ENCODE data around the gene ANKS4B.
"Not testable (repeated sequence)": the region's sequence is repeated elsewhere in the genome, so short reads cannot be mapped to it uniquely, and the experiment has no call there.

The ANKS4B gene

DNA sequence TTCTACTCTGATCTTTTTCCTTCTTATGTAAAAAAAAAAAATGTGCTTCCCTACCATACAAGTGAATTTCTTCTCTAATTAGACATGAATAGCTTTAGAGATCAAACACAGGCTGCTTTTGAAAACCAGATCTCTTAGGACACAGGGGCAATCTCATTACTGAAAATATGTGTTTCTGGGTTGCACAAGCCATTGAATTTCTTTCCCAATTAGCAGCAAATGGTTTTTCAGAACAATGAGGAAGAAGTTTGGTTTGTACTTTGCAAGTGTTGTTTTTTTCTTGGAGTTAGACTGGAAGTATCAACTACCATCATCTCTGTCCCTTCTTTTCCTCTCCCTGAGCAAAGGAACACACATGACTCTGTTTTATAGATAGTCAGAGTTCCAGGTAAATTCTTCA, 5.6 kb upstream of the ANKS4B start:
- TF ChIP-seq TAF1 (IDR thresholded peaks at IDR 0.05; ENCODE audit: low read depth, low read length): no peak
- no peak for TF ChIP-seq POU2F2 (IDR thresholded peaks at IDR 0.05; ENCODE audit: low read depth, low read length)
- no peak for TF ChIP-seq SPI1 (IDR thresholded peaks at IDR 0.05; ENCODE audit: low read depth, low read length)
- TF ChIP-seq PAX5 (IDR thresholded peaks at IDR 0.05; ENCODE audit: insufficient read depth, low read length, severe bottlenecking): no peak
- no peak for TF ChIP-seq POLR2AphosphoS5 (IDR thresholded peaks at IDR 0.05; ENCODE audit: low read depth, low read length)
- no peak for TF ChIP-seq POLR2A (IDR thresholded peaks at IDR 0.05; ENCODE audit: low read depth, low read length)
- FAIRE-seq (no peak), DNase-seq (ENCODE audit: insufficient read length, low spot score) (no peak)

DNA sequence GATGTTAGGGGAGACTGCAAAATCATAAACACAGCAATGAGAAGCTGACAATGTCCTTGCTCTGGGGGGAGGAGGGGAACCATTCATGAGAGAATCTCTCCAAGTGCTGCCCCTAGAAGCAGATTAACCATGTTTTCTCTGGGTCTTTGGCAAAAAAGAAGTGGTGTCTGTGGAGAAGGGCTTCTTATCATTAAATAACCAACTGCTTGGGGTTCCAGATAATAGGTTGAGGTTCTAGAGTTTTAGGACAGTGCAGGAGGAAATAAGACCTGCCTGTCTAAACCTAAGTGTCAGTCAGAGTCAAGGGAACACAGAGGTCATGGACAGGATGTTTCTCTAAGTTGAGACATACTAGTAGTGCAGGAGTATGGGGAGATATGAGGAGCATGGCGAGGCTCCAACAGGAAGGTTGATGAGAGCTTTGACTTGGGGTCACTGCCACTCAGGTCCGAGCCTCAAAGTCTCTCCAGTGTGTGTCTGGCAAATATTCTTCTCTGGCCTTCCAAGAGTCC, 5.1 kb upstream of the ANKS4B start:
- no peak for DNase-seq (ENCODE audit: insufficient read length, low spot score)
- TF ChIP-seq SPI1 (IDR thresholded peaks at IDR 0.05; ENCODE audit: low read depth, low read length) (no peak), TAF1 (IDR thresholded peaks at IDR 0.05; ENCODE audit: low read depth, low read length) (no peak), POLR2AphosphoS5 (IDR thresholded peaks at IDR 0.05; ENCODE audit: low read depth, low read length) (no peak), PAX5 (IDR thresholded peaks at IDR 0.05; ENCODE audit: insufficient read depth, low read length, severe bottlenecking) (no peak), POU2F2 (IDR thresholded peaks at IDR 0.05; ENCODE audit: low read depth, low read length) (no peak), POLR2A (IDR thresholded peaks at IDR 0.05; ENCODE audit: low read depth, low read length) (no peak)
- FAIRE-seq: no peak

DNA sequence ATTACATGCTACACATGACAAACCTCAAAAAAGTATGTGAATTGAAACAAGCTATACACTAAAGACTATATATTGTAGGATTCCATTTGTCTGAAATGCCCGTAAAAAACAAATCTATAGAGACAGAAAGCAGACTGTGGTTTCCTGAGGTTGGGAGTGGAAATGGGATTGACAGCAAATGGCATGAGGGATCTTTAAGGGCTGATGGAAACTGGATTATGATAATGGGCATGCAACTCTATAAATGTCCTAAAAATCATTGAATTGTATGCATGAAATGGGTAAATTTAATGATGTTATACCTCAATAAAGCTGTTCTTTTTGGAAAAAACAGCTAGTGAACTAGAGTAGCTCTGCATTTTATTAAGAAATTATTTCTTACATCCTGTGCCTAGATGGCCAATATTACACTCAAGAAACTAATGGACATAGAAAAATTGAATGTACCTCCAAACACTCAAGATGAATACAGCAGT, 416 bp upstream of the ANKS4B start:
- FAIRE-seq: no peak
- no peak for DNase-seq (ENCODE audit: insufficient read length, low spot score)
- TF ChIP-seq TAF1 (IDR thresholded peaks at IDR 0.05; ENCODE audit: low read depth, low read length) (no peak), POLR2A (IDR thresholded peaks at IDR 0.05; ENCODE audit: low read depth, low read length) (no peak), POU2F2 (IDR thresholded peaks at IDR 0.05; ENCODE audit: low read depth, low read length) (no peak), POLR2AphosphoS5 (IDR thresholded peaks at IDR 0.05; ENCODE audit: low read depth, low read length) (no peak), PAX5 (IDR thresholded peaks at IDR 0.05; ENCODE audit: insufficient read depth, low read length, severe bottlenecking) (no peak), SPI1 (IDR thresholded peaks at IDR 0.05; ENCODE audit: low read depth, low read length) (no peak)

DNA sequence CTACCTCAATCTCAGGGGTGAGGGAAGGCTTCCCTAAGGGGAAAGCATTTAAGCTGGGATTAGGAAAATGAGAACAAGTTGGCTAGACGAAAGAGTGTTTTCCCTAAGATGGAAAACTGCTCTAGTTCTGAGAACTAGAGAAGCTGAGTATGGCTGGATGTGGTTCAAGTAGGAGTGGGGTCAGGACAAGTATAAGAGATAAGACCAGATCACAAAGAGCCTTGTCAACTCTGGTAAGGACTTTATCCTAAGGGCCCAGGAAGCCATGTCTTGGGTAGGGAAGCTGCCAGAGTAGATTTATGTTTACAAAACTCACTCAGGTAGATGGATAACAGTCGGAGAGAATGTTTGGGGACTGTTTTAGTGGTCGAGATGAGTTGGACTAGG, 1.7 kb downstream of the ANKS4B start:
- DNase-seq (ENCODE audit: insufficient read length, low spot score) (no peak), FAIRE-seq (no peak)
- no peak for TF ChIP-seq TAF1 (IDR thresholded peaks at IDR 0.05; ENCODE audit: low read depth, low read length)
- TF ChIP-seq PAX5 (IDR thresholded peaks at IDR 0.05; ENCODE audit: insufficient read depth, low read length, severe bottlenecking): no peak
- TF ChIP-seq POU2F2 (IDR thresholded peaks at IDR 0.05; ENCODE audit: low read depth, low read length): no peak
- no peak for TF ChIP-seq SPI1 (IDR thresholded peaks at IDR 0.05; ENCODE audit: low read depth, low read length)
- TF ChIP-seq POLR2A (IDR thresholded peaks at IDR 0.05; ENCODE audit: low read depth, low read length): no peak
- TF ChIP-seq POLR2AphosphoS5 (IDR thresholded peaks at IDR 0.05; ENCODE audit: low read depth, low read length): no peak

DNA sequence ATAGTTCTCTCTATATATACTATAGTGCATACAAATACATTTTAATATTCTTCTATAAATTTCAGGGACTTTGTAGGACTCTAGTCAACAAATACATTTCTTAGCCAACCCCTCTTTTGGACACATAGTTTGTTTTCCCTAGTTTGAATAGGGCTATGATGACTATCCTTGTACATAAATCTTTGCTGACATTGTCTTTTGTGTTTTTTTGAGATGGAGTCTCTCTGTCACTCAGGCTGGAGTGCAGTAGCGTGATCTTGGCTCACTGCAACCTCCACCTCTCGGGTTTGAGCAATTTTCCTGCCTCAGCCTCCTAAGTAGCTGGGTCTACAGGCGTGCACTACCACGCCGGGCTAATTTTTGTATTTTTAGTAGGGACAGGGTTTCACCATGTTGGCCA, 3.3 kb downstream of the ANKS4B start:
- FAIRE-seq: no peak
- no peak for TF ChIP-seq POLR2AphosphoS5 (IDR thresholded peaks at IDR 0.05; ENCODE audit: low read depth, low read length)
- no peak for TF ChIP-seq POU2F2 (IDR thresholded peaks at IDR 0.05; ENCODE audit: low read depth, low read length)
- TF ChIP-seq SPI1 (IDR thresholded peaks at IDR 0.05; ENCODE audit: low read depth, low read length): no peak
- TF ChIP-seq POLR2A (IDR thresholded peaks at IDR 0.05; ENCODE audit: low read depth, low read length): no peak

DNA sequence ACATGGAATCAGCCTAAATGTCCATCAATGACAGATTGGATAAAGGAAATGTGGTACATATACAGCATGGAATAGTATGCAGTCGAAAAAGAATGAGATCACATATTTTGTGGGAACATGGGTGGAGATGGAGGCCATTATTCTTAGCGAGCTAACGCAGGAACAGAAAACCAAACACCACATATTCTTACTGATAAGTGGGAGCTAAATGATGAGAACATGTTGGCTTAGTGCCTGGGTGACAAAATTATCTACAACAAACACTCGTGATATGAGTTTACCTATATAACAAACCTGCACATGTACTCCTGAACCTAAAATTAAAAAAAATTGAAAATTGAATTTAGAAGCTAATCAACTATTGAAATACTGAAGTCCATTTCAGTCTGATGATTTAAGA, 6.1 kb downstream of the ANKS4B start:
- TF ChIP-seq PAX5 (IDR thresholded peaks at IDR 0.05; ENCODE audit: insufficient read depth, low read length, severe bottlenecking): no peak
- TF ChIP-seq POU2F2 (IDR thresholded peaks at IDR 0.05; ENCODE audit: low read depth, low read length): no peak
- TF ChIP-seq TAF1 (IDR thresholded peaks at IDR 0.05; ENCODE audit: low read depth, low read length): no peak
- TF ChIP-seq POLR2AphosphoS5 (IDR thresholded peaks at IDR 0.05; ENCODE audit: low read depth, low read length): no peak
- TF ChIP-seq POLR2A (IDR thresholded peaks at IDR 0.05; ENCODE audit: low read depth, low read length): no peak
- TF ChIP-seq SPI1 (IDR thresholded peaks at IDR 0.05; ENCODE audit: low read depth, low read length): no peak
- no peak for FAIRE-seq

More for the DNA sequence above, 3.3 kb downstream of the ANKS4B start:
- no peak for DNase-seq (ENCODE audit: insufficient read length, low spot score)

DNA sequence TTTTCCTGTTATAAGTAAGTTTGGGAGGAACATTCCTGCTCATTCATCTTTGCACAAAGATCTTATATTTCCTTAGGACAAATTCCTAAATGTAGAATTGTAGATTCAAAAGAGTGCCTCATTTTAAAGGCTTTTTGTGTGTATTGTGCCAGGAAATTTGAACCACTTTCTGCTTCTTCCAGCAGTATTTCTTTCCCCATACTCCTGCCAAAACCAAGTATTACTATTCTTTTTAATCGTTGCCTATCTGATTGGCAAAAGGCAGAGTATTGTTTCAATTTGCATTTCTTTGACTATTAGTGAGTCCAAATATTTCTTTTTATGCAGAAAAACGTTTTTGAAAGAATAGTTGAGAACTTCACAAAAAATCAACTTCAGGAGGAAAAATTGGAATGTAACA, 9.3 kb downstream of the ANKS4B start:
- FAIRE-seq (no peak), DNase-seq (ENCODE audit: insufficient read length, low spot score) (no peak)
- TF ChIP-seq PAX5 (IDR thresholded peaks at IDR 0.05; ENCODE audit: insufficient read depth, low read length, severe bottlenecking): no peak
- TF ChIP-seq POLR2AphosphoS5 (IDR thresholded peaks at IDR 0.05; ENCODE audit: low read depth, low read length): no peak
- TF ChIP-seq TAF1 (IDR thresholded peaks at IDR 0.05; ENCODE audit: low read depth, low read length): no peak
- no peak for TF ChIP-seq POU2F2 (IDR thresholded peaks at IDR 0.05; ENCODE audit: low read depth, low read length)
- no peak for TF ChIP-seq POLR2A (IDR thresholded peaks at IDR 0.05; ENCODE audit: low read depth, low read length)
- no peak for TF ChIP-seq SPI1 (IDR thresholded peaks at IDR 0.05; ENCODE audit: low read depth, low read length)

More for the DNA sequence above, 6.1 kb downstream of the ANKS4B start:
- DNase-seq (ENCODE audit: insufficient read length, low spot score): no peak

DNA sequence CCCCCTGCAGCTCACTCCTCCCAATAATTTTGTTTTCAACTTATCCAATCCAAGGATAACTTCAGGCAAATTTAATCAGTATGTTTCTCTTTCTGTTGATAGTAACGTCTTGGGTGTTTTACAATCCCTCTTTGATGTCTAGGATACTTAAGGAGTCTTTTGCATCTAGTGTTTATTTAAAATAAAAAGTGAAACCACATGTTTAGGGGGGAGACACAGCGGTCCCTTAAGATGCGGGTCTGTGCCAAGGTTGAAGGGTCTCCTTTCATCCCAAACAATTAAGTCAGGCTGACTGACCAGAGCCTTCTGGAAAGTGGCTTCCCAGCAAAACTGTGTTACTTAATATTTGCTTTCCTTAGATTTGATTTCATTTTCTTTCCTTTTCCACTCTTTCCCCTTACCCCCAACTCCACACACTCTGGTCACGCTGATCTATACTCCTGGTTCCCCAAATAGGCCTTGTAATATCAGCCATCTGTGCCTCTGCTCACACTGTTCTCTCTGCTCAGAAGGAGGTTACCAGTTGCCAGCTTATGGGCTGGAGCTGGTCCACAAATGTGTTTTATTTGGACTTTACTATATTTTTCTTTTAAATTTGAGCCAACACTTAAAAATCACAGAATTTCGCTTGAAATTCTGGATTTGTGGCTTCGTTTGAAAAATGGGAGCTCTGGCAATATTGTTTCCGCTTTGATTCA, 11.2 kb downstream of the ANKS4B start:
- FAIRE-seq (no peak), DNase-seq (ENCODE audit: insufficient read length, low spot score) (no peak)
- TF ChIP-seq TAF1 (IDR thresholded peaks at IDR 0.05; ENCODE audit: low read depth, low read length): no peak
- no peak for TF ChIP-seq SPI1 (IDR thresholded peaks at IDR 0.05; ENCODE audit: low read depth, low read length)
- TF ChIP-seq PAX5 (IDR thresholded peaks at IDR 0.05; ENCODE audit: insufficient read depth, low read length, severe bottlenecking): no peak
- TF ChIP-seq POLR2AphosphoS5 (IDR thresholded peaks at IDR 0.05; ENCODE audit: low read depth, low read length): no peak
- TF ChIP-seq POLR2A (IDR thresholded peaks at IDR 0.05; ENCODE audit: low read depth, low read length): no peak
- TF ChIP-seq POU2F2 (IDR thresholded peaks at IDR 0.05; ENCODE audit: low read depth, low read length): no peak

DNA sequence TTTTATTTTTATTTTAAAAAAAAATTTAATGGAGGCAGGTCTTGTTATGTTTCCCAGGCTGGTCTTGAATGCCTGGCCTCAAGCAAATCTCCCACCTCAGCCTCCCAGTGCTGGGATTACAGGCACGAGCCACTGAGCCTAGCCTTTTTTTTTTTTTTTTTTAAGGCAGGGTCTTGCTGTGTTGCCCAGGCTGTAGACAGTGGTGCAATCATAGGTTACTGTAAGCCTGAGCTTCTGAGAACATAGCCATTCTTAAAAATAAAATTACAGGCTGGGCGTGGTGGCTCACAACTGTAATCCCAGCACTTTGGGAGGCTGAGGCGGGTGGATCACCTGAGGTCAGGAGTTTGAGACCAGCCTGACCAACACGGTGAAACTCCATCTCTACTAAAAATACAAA, 14.7 kb downstream of the ANKS4B start:
- not testable (repeated sequence) for DNase-seq (ENCODE audit: insufficient read length, low spot score); FAIRE-seq

Data from GM12891 (cell line).